Parathyroid adenoma (tissue), 2 donors: Measurements from ENCODE around the gene GRXCR2.
"Not testable (repeated sequence)": the region's sequence is repeated elsewhere in the genome, so short reads cannot be mapped to it uniquely, and the experiment has no call there.

Experiments used
- H2AFZ ChIP-seq: fragments of 300-600 bp; sonication (generic); one replicate; pipeline ENCODE4 v1.7.0; 2017; ENCODE audit warnings: antibody characterized with exemption, mild to moderate bottlenecking
- H3K27ac ChIP-seq: fragments of 300-600 bp; sonication (generic); one replicate; pipeline ENCODE4 v1.7.0; 2017
- H3K27me3 ChIP-seq: fragments of 300-600 bp; sonication (generic); one replicate; pipeline ENCODE4 v1.7.0; 2017; ENCODE audit warnings: low read length; ENCODE audit not compliant: control insufficient read depth, insufficient read depth
- H3K36me3 ChIP-seq: fragments of 300-600 bp; sonication (generic); one replicate; pipeline ENCODE4 v1.7.0; 2017; ENCODE audit warnings: low read length; ENCODE audit not compliant: control insufficient read depth, insufficient read depth
- H3K4me1 ChIP-seq: fragments of 300-600 bp; sonication (generic); one replicate; pipeline ENCODE4 v1.7.0; 2017; ENCODE audit warnings: control low read depth
- H3K4me2 ChIP-seq: fragments of 300-600 bp; sonication (generic); one replicate; pipeline ENCODE4 v1.7.0; 2017; ENCODE audit warnings: low read length
- H3K4me3 ChIP-seq: fragments of 300-600 bp; sonication (generic); one replicate; pipeline ENCODE4 v1.7.0; 2017; ENCODE audit warnings: low read depth, low read length
- H3K79me2 ChIP-seq: fragments of 300-600 bp; sonication (generic); one replicate; pipeline ENCODE4 v1.7.0; 2017; ENCODE audit warnings: control low read depth
- H3K9ac ChIP-seq: fragments of 300-600 bp; sonication (generic); one replicate; pipeline ENCODE4 v1.7.0; 2017; ENCODE audit warnings: mild to moderate bottlenecking
- H3K9me3 ChIP-seq: fragments of 300-600 bp; sonication (generic); one replicate; pipeline ENCODE4 v1.7.0; 2017; ENCODE audit warnings: low read length; ENCODE audit not compliant: control insufficient read depth
- TF ChIP-seq, protein P1 (sequence below): fragments of 300-600 bp; sonication (generic); IDR thresholded peaks from one replicate; pipeline ENCODE4 v1.7.0; 2017; ENCODE audit warnings: antibody characterized with exemption, mild to moderate bottlenecking
- donor health status: primary hyperparathyroidism.

GRXCR2 gene

DNA sequence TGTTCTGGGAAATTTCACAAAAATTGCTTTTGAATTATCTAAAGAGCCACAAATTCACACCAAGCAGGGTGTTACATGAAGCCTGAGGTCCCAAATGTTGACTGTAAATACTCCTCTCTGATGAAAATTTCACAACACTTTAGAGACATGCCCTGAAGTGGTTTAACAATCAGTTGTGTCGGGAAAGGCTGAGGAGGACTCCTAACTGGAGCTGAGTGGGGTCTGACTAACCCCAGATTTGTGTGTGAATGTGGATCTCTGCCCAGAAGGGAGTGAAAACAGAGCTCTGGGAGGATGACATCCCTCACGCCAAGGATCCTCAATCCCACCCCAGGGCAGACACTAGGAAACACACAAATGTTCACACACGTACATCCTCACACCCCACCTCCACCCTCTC, 31.1 kb upstream of the GRXCR2 start:
- H3K36me3 ChIP-seq, result no peaks in the 10 kb centered on the region
- no peak overlapping the region for H2AFZ ChIP-seq
- H3K79me2 ChIP-seq, result no peaks in the 10 kb centered on the region
- H3K27ac ChIP-seq, result no peak overlapping the region
- no peak overlapping the region for H3K4me3 ChIP-seq
- no peaks in the 10 kb centered on the region for H3K4me1 ChIP-seq
- TF ChIP-seq, protein P1, sequence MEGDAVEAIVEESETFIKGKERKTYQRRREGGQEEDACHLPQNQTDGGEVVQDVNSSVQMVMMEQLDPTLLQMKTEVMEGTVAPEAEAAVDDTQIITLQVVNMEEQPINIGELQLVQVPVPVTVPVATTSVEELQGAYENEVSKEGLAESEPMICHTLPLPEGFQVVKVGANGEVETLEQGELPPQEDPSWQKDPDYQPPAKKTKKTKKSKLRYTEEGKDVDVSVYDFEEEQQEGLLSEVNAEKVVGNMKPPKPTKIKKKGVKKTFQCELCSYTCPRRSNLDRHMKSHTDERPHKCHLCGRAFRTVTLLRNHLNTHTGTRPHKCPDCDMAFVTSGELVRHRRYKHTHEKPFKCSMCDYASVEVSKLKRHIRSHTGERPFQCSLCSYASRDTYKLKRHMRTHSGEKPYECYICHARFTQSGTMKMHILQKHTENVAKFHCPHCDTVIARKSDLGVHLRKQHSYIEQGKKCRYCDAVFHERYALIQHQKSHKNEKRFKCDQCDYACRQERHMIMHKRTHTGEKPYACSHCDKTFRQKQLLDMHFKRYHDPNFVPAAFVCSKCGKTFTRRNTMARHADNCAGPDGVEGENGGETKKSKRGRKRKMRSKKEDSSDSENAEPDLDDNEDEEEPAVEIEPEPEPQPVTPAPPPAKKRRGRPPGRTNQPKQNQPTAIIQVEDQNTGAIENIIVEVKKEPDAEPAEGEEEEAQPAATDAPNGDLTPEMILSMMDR, result no peak
- no peaks in the 10 kb centered on the region for H3K9me3 ChIP-seq
- no peak overlapping the region for H3K9ac ChIP-seq
- no peak overlapping the region for H3K4me2 ChIP-seq
- H3K27me3 ChIP-seq, result no peaks in the 10 kb centered on the region

DNA sequence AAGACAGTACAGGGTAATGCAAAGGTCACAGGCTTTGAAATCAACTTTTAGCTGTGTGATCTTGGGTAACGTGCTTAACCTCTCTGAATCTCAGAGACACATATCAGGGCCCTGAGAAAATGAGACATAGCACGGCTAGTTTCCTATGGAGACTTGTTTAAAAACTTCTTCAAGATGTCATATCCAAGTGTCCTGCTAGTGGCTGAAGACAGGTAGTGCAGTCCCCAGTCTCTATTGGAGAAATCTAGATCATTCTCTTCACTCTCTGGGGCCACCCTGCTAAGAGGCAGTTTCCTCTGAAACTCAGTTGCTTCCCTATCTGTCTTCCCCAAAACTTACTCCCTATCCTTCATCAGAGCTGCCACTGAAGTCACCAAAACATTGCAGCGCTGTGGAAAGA, 30.3 kb upstream of the GRXCR2 start:
- no peak overlapping the region for H3K4me2 ChIP-seq
- TF ChIP-seq, protein P1, result no peak

DNA sequence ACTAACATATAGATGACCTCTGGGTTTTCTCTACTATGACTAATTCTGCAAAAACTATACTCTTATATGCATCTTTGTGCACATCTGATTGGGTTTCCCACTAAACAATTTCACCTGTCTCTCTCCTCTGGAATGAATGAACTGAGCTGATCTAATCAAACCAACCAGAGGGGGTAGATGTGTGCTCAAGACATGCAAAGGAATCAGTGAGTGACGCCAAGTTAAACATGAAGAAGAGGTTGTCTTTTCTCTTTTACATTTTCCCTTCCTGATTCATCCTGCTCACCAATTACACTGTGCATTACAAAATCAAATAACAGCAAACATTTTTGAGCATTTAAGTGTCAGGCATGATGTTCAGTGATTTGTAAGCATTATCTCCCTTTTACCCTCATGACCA, 29.6 kb upstream of the GRXCR2 start:
- H3K9me3 ChIP-seq, result no peaks in the 10 kb centered on the region
- no peak overlapping the region for H2AFZ ChIP-seq
- H3K4me1 ChIP-seq, result no peaks in the 10 kb centered on the region
- H3K4me2 ChIP-seq, result no peak overlapping the region
- H3K4me3 ChIP-seq, result no peak overlapping the region
- no peak overlapping the region for H3K27ac ChIP-seq
- H3K79me2 ChIP-seq, result no peaks in the 10 kb centered on the region
- TF ChIP-seq, protein P1, result no peak
- H3K9ac ChIP-seq, result no peak overlapping the region
- no peaks in the 10 kb centered on the region for H3K27me3 ChIP-seq
- no peaks in the 10 kb centered on the region for H3K36me3 ChIP-seq

More for the DNA sequence above, 30.3 kb upstream of the GRXCR2 start:
- Histone ChIP-seq H3K79me2 (no peaks in the 10 kb centered on the region), H3K36me3 (no peaks in the 10 kb centered on the region), H3K4me3 (no peak overlapping the region), H2AFZ (no peak overlapping the region), H3K4me1 (no peaks in the 10 kb centered on the region), H3K9ac (no peak overlapping the region), H3K9me3 (no peaks in the 10 kb centered on the region), H3K27ac (no peak overlapping the region), H3K27me3 (no peaks in the 10 kb centered on the region)

DNA sequence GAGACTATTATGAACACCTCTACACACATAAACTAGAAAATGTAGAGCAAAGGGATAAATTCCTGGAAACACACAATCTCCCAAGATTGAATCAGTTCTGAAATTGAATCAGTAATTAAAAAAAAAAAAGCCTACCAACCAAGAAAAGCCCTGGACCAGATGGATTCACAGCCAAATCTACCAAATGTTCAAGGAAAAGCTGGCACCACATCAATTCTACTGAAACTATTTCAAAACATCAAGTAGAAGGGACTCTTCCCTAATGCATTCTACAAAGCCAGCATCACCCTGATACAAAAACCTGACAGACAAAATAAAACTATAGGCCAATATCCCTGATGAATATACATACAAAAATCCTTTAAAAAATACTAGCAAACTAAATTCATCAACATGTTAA, 25.4 kb upstream of the GRXCR2 start:
- no peaks in the 10 kb centered on the region for H3K9me3 ChIP-seq
- TF ChIP-seq, protein P1, result no peak
- no peak overlapping the region for H2AFZ ChIP-seq
- H3K4me2 ChIP-seq, result no peak overlapping the region
- H3K9ac ChIP-seq, result no peak overlapping the region
- no peak overlapping the region for H3K4me3 ChIP-seq
- no peaks in the 10 kb centered on the region for H3K4me1 ChIP-seq
- H3K27me3 ChIP-seq, result no peaks in the 10 kb centered on the region
- H3K27ac ChIP-seq, result no peak overlapping the region
- H3K79me2 ChIP-seq, result no peaks in the 10 kb centered on the region
- H3K36me3 ChIP-seq, result no peaks in the 10 kb centered on the region

DNA sequence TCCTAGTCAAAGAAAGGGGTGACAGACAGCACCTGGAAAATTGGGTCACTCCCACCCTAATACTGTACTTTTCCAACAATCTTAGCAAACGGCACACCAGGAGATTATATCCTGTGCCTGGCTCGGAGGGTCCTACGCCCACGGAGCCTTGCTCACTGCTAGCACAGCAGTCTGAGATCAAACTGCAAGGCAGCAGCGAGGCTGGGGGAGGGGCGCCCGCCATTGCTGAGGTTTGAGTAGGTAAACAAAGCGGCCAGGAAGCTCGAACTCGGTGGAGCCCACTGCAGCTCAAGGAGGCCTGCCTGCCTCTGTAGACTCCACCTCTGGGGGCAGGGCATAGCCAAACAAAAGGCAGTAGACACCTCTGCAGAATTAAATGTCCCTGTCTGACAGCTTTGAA, 18.6 kb upstream of the GRXCR2 start:
- not testable (repeated sequence) for H3K4me2 ChIP-seq, H3K27ac ChIP-seq, H2AFZ ChIP-seq, H3K27me3 ChIP-seq, H3K4me1 ChIP-seq, H3K9ac ChIP-seq, H3K36me3 ChIP-seq, H3K9me3 ChIP-seq, H3K79me2 ChIP-seq, H3K4me3 ChIP-seq
